NCI-H524 (cell line): ENCODE measurements around the gene ZNF692.
"Not testable (repeated sequence)": the region's sequence is repeated elsewhere in the genome, so short reads cannot be mapped to it uniquely, and the experiment has no call there.

ENCODE experiments used
- DNase-seq, 2 experiments: peaks; one replicate each; lab custom pipeline; 2025; lab: John Stamatoyannopoulos, UW

Gene ZNF692, protein sequence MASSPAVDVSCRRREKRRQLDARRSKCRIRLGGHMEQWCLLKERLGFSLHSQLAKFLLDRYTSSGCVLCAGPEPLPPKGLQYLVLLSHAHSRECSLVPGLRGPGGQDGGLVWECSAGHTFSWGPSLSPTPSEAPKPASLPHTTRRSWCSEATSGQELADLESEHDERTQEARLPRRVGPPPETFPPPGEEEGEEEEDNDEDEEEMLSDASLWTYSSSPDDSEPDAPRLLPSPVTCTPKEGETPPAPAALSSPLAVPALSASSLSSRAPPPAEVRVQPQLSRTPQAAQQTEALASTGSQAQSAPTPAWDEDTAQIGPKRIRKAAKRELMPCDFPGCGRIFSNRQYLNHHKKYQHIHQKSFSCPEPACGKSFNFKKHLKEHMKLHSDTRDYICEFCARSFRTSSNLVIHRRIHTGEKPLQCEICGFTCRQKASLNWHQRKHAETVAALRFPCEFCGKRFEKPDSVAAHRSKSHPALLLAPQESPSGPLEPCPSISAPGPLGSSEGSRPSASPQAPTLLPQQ

DNA sequence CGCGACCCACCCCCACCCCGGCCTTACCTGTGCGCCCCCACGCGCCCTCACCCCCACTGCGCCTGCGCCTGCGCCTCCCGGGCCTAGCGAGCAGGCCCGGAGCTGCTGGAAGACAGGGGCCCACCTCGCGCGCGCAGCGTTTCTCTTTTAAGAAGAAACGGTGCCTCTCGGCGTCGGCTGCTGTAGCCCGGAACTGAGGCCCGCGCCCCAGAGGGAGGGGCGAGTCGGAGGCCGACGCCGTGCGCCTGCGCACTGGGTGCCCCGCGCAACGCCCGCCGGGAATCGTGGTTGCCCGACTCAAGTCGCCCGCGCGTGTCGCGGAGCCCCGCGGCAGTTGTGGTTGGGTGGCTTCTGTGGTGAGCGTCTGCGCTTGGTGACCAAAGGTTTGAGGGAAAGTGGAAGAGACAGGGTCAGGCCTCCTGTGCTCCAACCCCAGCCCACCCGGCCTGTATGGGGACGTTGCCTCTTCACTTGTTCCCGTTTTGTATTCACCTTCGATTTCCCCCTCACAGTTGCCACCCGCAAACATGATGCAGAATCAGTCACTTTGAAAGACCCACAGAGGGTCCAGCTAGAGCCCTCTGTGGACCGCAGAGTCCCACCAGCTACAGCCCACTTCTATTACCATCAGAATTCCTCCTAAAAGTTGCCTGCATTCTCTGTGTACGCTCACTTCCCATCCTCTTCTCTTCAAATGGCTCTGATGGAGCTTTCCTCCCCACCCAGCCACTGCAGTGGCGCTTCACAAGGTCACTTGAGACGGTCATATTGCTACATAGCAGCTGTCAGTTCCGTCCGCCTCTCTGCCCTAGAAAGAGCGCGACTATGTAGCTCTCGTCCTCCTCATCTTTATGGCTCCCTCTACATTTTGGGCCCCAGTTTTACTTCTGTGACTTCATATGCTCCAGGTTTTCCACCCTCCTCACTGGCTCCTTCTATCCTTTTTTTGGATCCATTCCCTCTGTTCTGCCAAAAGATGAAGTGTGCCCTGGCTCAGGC lies at the start of gene ZNF692:
Gene ZNF692, minus strand, starts transcription at position 195 of the 999 bp plus-strand sequence. CDS start 776 bp downstream, outside the sequence.
- DNase-seq: peak; percentile 90 to 96

DNA sequence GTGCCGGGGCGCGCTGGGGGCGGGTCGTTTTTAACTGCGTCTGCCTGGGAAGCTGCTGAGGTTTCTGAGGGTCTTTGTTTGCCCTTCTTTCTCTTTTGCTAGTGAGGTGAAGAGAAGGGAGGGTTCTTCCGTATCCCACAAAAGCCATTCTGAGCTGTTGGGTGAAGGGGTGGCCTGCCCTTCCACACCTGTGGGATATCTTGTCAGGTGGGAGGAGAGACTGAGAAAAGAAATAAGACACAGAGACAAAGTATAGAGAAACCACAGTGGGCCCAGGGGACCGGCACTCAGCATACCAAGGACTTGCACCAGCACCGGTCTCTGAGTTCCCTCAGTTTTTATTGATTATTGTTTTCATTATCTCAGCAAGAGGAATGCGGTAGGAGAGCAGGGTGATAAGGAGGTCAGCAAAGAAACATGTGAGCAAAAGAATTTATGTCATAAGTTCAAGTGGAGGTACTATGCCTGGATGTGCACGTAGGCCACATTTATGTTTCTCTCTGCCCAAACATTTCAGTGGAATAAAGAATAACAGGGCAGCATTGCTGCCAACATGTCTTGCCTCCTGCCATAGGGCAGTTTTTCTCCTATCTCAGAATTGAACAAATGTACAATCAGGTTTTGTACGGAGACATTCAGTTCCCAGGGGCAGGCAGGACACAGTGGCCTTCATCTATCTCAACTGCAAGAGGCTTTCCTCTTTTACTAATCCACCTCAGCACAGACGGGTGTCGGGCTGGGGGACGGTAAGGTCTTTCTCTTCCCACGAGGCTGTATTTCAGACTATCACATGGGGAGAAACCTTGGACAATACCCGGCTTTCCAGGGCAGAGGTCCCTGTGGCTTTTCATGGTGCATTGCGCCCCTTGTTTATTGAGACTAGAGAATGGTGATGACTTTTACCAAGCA lies 48.1 kb upstream of the ZNF692 start:
- DNase-seq: no peak

DNA sequence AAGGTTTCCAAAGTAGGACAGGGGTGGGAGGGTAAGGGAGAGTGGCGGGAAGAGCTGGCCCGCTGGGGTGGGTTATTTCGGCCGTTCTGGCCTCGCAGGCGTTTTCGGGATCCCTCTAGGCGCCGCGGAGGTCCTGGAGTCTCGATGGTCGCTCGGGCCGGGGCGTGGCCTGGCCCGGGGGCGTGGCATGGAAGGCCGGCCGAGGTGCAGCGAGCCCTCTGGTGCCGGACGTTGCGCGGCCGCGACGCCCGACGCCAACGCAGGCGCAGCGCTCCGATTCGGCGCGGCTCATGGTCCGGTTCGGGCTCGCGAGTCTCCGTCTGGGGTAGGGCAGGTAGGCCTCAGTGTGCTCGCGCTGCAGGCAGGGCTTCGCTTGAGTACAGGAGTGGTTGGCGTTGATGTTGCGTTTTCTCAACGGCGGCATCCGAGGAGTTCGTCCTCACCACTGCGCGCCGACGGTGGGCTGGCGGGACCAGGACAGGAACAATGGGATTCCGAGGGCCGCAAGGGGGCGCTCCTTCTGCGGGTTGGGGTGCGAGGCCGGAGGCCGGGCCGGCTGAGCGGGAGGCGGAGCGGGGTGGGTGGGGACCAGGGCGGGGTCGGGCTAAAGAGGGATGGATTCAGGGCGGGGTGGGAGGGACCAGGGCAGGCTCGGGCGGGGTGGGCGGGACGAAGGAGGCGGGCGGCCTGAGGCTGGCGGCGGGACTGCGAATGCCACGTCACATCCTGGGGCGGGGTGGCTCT lies 47.3 kb upstream of the ZNF692 start, which contains the start of gene PGBD2:
Gene PGBD2, plus strand, starts transcription at position 227 of the 744 bp plus-strand sequence. CDS start 7,628 bp downstream, outside the sequence.
- DNase-seq: peak; percentile 72 to 90

DNA sequence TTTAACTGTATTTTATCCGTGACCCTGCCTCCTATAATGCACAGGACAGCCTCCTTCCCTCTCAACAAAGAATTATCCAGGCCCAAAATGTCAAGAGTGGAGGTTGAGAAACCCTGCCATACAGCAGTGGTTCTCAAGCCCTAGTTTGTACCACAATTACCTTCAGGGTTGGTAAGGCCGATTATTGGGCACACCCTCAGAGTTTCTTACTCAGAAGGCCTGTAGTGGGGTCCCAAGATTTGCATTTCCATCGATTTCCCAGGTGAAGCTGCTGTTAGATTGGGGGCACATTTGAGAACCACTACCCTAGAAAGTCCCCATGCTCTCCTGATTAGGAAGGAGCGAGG lies 46.8 kb upstream of the ZNF692 start:
- no peak for DNase-seq

DNA sequence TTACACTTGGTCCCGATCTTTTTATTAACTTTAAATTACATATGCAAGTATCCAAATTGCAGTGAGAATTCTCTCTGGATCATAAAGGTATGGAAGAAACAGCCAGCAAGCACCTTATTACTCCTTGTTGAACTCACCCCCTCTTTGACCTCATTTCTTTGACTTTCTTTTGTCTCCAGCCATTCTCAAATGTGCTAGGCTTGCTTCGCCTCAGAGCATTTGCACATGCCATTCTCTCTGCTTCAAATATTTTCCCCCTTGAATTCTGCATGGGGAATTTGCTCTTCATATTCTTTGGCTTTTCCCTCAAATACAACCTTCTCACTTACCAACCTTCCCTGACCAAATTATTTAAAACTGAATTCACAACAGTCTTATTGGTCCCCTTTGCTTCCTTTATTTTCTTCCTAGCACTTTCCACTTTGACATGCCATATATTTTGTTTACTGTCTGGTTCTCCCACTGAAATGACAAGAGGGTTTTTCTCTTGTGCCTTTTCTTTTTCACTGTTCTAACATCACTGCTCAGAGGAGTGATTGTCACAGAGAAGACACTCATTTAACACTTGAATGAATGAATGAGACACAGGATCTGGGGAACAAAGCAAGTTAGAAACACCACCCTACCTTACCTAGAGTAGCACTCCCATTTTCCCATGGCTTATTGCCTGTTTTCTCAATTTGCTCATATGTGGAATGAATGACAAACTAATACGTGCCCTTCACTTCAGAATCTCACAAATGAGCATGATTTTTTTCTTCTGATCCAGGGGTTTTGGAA lies 45.7 kb upstream of the ZNF692 start:
- DNase-seq: no peak

DNA sequence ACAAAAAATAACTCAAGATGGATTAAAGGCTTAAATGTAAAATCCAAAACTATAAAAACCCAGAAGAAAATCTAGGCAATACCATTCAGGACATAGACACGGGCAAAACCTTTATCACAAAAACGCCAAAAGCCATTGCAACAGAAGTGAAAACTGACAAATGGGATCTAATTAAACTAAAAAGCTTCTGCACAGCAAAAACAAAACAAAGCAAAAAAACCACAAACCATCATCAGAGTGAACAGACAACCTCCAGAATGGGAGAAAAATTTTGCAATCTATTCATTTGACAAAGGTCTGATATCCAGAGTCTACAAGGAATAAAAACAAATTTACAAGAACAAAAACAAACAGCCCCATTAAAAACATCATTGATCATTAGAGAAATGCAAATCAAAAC lies 42.7 kb upstream of the ZNF692 start:
- no peak for DNase-seq

DNA sequence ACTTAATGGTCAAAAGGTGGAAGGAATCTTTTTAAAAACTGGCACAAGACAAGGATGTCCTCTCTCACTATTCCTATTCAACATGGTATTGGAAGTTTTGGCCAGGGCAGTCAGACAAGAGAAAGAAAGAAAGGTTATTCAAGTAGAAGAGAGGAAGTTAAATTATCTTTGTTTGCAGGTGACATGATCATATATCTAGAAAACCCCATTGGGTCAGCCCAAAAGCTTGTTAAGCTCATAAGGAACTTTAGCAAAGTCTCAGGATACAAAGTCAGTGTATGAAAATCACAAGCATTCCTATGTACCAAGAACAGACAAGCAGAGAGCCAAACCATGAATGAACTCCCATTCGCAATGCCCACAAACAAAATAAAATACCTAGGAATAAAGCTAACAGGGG lies 41.8 kb upstream of the ZNF692 start:
- no peak for DNase-seq

DNA sequence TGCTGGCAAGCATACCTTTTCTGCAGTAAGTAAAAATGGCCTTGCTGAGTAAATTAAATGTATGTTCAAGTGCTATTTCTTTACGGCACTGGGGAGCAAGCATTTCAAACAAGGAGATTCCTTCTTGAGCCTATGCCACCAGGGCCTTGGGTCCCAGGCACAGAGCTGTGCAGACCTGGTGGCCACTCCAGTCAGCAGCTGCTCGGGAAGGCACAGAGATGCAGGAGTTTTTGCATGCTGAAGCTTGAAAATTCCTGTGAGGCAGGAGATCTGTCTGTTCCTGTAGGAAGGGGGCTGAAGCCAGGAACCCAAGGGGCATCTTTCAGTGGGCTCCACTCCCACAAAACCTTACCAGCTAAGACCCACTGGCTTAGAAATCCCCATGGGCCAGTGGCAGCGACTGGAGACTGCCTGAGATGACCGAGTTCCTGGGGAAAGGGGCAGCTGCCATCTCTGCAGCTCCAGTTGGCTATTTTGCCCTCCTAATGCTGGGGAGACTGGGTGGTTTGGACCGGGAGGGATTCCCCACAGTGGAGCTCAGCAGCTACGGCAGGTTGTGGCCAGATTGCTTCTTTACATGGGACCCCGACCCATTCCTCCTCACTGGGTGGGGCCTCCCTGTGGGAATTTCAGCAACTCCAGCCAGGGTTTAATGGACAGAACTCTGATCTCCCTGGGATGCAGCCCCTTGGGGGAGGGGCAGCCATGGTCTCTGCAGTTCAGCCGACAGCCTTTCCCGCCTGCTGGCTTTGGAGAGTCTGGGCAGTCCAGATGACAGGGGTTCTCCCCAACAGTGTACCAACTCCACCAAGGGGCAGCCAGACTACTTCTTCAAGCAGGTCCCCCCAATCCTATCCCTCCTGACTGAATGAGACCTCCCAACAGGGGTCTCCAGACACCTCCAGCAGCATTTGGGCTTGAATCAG lies 38.8 kb upstream of the ZNF692 start:
- DNase-seq: no peak

DNA sequence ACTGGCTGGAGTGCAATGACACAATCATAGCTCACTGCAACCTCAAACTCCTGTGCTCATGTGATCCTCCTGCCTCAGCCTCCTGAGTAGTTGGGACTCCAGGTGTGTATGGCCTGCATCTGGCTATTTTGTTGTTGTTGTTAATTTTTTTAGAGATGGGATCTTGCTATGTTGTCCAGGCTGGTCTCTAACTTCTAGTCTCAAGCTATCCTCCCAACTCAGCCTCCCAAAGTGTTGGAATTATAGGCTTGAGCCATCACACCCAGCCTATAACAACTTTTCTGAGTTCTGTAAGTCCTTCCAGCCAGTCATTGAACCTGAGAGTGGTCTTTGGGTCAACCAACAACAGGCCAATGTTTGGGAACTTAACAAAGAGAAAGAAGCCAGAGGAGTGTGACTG lies 36.0 kb upstream of the ZNF692 start:
- no peak for DNase-seq

DNA sequence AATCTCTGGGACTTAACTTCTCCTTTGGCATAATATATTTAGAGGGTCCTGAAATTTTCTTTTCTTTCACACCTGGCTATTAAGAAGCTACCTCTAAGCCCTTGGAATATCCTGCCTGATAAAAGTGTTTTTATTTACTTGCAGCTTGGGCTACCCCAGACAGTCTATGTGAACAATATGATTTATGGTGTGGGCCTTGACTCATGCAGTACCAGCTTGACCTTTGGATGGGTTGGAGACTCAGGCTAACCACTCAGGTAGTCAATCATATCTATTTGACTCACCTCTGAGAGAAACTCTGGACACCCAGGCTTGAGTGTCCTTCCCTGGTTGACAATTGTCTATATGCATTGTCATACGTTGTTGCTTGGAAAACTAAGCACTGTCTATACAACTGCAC lies 33.7 kb upstream of the ZNF692 start:
- no peak for DNase-seq

DNA sequence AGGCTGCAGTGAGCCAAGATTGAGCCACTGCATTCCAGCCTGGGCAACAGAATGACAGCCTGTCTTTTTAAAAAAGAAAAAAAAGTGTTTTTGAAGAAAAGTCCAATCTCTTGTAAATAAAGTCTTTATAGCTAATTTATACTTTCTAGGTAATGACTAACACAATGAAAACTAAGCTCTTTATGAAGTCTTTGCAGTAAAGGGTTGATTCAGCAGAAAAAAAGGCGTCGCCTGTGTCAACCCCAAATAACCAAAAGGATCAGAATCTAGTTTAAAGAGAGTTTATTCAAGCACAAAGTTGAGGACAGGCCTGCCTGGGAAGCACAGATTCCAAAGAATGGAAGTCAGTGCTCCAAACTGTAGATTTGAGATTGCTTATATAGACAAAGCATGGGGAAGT lies 32.9 kb upstream of the ZNF692 start:
- DNase-seq: no peak

DNA sequence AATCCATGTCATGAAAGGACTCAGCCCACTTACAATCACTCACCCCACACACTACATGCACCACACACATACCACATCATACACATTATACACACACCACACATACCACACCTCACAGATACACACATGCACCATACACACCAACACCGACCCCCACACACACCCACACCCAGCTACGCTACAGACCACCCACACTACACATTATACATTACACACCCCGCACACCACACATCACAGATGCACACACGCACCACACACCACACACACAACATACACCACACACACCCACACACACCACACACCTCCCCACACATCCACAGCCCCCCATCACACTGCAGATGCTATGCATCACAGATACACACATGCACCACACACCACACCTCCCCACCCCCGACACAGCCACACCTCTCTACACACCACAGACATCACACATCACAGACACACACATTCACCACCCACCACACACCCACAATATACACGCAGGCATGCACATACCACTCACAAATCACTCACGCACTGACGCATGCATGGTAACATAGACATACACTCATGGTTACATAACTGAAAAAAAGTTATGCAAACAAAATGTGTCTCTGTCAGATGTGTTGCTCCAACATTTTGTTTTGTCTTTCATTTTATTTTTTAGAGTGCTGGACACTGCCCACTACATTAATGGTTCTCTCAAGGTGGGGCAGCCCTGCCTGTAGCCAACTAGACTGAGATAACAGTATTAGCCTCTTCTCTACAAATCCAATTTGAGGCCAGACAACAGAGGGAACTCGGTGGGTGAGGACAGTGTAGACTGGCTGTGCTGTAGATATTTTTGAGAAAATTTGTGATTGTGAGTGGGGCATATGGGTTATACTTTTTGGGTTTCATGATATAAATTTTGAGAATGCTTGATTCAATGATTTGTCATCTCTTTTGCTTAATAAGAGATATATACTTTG lies 31.9 kb upstream of the ZNF692 start:
- no peak for DNase-seq

DNA sequence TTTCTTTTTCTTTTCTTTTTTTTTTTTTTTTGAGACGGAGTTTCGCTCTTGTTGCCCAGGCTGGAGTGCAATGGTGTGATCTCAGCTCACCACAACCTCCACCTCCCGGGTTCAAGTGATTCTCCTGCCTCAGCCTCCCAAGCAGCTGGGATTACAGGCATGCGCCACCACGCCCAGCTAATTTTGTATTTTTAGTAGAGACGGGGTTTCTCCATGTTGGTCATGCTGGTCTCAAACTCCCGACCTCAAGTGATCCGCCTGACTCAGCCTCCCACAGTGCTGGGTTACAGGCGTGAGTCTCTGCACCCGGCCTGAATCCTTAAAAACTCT lies 31.0 kb upstream of the ZNF692 start:
- not testable (repeated sequence) for DNase-seq

DNA sequence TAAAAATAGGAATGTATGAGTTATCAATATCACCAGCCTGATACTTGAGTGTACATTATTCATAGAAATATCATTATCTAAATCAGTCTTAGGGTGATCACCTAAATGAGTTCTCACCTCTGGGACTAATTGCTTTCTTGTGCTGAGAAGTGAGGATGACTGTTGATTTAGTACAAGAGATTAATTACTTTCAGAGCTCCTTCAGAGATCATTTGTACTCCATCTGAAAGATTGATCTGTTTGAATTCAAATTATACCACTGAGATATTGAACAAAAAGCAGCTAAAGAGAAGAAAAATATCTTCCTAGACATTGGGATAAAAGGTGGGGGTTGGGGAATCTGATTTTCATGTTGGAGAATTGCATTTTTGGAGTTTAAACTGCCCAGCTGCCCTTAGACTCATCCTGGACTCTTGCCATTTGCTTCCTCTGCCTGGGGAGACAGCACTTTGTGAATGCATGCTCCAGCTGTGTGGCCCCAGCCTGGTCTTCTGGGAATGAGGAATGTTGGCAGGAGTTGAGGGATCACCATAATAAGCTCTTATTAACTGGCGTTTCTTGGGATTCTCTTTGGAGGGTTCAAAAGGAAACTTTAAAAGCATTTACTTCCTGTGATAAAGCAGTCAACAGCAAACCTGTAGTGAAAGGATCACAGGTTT lies 27.5 kb upstream of the ZNF692 start:
- DNase-seq: no peak

DNA sequence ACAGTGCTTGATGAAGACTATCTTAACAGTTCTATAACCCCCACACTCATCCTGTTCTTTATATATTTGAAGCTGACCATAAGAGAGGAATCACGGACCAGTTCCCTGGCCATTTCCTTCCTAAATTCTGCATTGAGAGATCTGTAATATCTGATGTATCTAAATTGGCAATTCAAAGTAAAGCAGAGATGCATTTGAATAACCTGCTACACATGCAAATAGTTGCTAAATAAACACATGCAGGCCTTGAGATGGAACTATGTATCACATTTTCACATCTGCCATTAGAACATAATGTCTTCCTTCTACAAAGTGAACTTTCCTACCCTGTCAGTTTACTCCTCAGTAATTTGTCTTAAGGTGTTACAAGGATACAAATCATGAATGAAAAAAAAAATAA lies 26.8 kb upstream of the ZNF692 start:
- no peak for DNase-seq

DNA sequence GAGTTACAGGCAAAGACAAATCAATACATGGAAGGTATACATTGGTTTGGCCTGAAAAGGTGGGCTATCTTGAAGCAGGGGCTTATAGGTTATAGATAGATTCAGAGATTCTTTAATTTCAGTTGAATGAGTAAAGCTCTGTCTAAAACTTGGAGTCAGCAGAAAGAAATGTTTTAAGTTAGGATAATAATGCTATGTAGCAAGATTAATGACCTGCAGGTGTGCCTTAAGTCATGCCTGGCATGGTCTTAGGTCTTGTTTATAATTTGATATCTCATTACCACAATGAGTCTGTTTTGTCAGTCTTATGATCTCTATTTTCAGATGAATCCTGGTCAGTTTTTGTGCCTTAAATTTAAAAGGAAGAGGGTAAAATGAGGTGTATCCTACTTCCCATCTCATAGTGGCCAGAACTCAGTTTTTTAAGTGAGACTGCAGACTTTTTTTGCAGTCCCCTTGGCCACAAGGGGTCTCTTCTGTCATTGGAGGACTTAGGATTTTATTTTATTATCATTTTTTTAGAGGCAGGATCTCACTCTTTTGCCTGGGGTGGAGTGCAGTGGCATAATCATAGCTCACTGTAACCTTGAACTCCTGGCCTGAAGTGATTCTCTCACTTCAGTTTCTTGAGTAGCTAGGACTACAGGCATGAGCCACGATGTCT lies 25.9 kb upstream of the ZNF692 start:
- DNase-seq: no peak

DNA sequence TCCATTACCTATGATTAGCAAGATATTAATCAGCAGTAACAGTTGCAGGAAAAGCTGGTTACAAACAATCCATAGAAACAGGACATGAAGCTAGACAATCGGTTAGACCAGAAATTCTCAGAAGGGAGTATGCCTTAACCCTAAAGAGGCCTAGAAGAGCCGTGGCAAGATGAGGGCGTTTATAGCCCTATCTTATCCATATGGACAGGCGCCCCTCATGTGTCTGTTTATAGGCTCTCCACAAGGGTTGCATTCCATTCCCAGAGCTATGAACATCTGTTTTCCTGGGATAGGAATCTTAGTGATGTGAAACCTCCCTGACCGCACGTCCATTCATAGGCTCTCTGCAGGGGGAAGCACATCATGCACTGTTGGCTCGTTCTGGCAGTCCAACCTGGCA lies 23.5 kb upstream of the ZNF692 start:
- peak in 1 of 2 experiments; percentile 14 for DNase-seq
